ENCODE results near the gene STUB1. TPM values are rescaled to one million over a fixed set of nuclear protein-coding genes. Genes with fewer than 3 reads are reported as not detected.
A peak's percentile ranks its signal among the peaks of the same experiment; 100 is the strongest.

The STUB1 gene
- total RNA-seq, 1 experiment from 2014 or later, result 102 TPM

DNA sequence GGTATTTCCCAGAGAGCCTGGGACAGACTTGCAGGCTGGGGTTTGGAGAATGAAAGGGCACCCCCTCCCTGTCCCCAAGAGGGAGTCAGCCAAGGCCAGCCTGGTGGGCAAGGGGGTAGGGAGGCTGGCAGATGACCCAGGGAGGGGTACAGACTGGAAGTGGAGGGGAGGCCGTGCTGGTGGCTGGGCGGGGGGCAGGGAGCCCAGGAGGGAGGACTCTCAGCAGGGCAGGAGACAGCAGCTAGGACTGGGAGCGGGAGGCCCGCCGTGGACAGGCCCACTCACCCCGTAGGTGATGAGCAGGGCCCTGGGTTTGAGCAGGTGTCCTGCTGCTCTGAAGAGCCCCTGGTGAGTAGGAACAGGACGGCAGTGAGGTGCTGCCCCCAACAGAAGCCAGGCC is 45.2 kb upstream of the STUB1 start:
- Histone ChIP-seq H4K91ac (ENCODE audit: insufficient read length, low read depth, low read length) (no peak overlapping the region), H2BK5ac (ENCODE audit: insufficient read length, low read length) (no peak overlapping the region), H3K79me2 (ENCODE audit: insufficient read depth, low read length) (peaks cover 2% of the 10 kb centered on the region; the same call in 1 of the 2 replicates), H3K23me2 (ENCODE audit: insufficient read length, low read depth, low read length, poor library complexity, severe bottlenecking) (peaks cover 15% of the 10 kb centered on the region), H3K4ac (ENCODE audit: low read depth, low read length) (no peak overlapping the region), H2BK15ac (ENCODE audit: low read depth, low read length) (no peak overlapping the region), H3K56ac (ENCODE audit: insufficient read length, low read depth, low read length) (no peak overlapping the region), H3K4me1 (ENCODE audit: insufficient read depth, low read length) (no peaks in the 10 kb centered on the region; the same call in 1 of the 2 replicates), H3K4me2 (ENCODE audit: insufficient read depth, insufficient read length, low read length) (no peak overlapping the region), H4K8ac (replicated peaks; ENCODE audit: insufficient read length, low read depth, low read length) (no peak overlapping the region), H3K9ac (ENCODE audit: extremely low read depth, insufficient read length, low read length) (no peak overlapping the region), H3K79me1 (ENCODE audit: insufficient read depth, low read depth, low read length, poor library complexity, severe bottlenecking) (no peaks in the 10 kb centered on the region), H3T11ph (ENCODE audit: low read length) (no peak overlapping the region), H3K27ac (ENCODE audit: insufficient read length, low read depth, low read length) (no peak overlapping the region), H3K27me3 (ENCODE audit: insufficient read depth, low read length) (no peaks in the 10 kb centered on the region), H2BK120ac (ENCODE audit: low read depth, low read length, poor library complexity, severe bottlenecking) (no peak overlapping the region), H2AK5ac (ENCODE audit: insufficient read length, low read length) (no peak overlapping the region), H2AFZ (ENCODE audit: low read length) (no peak overlapping the region), H2BK20ac (ENCODE audit: low read depth, low read length, poor library complexity, severe bottlenecking) (no peak overlapping the region), H4K5ac (ENCODE audit: insufficient read length, low read depth, low read length) (no peak overlapping the region), H3K23ac (ENCODE audit: insufficient read length, low read depth, low read length) (no peak overlapping the region), H3K14ac (ENCODE audit: insufficient read depth, low read length) (no peak overlapping the region), H4K20me1 (ENCODE audit: control insufficient read depth, insufficient read depth, insufficient read length) (no peaks in the 10 kb centered on the region), H3K18ac (ENCODE audit: insufficient read length, low read depth, low read length) (no peak overlapping the region), H3K9me3 (ENCODE audit: control insufficient read depth, low read depth, low read length) (no peaks in the 10 kb centered on the region), H2BK12ac (ENCODE audit: insufficient read length, low read depth, low read length) (no peak overlapping the region)
- Mint-ChIP-seq H3K27ac (no peak overlapping the region; a peak in 1 of 7 replicates), H3K36me3 (ENCODE audit: insufficient read depth in 1 of 3, low read depth in 3 of 3) (peaks cover 0 to 6% (median 1%) of the 10 kb centered on the region in 3 experiments; a peak in 4 of 7 replicates), H3K9me3 (peaks cover 3% of the 10 kb centered on the region in 2 experiments; a peak in 2 of 5 replicates), H3K4me3 (peak overlapping the region; percentile 73 to 82; a peak in 4 of 5 replicates), H3K27me3 (ENCODE audit: low read depth) (peaks cover 2% of the 10 kb centered on the region; the same call in 1 of the 2 replicates), H3K4me1 (peaks cover 11 to 30% of the 10 kb centered on the region in 2 experiments)
- WGBS (ENCODE audit: extremely low coverage, insufficient read length, low lambda C conversion rate), result no CpG with 5 or more reads among the region's 7 CpGs
- DNase-seq, result no peak
- TF ChIP-seq, protein P1, sequence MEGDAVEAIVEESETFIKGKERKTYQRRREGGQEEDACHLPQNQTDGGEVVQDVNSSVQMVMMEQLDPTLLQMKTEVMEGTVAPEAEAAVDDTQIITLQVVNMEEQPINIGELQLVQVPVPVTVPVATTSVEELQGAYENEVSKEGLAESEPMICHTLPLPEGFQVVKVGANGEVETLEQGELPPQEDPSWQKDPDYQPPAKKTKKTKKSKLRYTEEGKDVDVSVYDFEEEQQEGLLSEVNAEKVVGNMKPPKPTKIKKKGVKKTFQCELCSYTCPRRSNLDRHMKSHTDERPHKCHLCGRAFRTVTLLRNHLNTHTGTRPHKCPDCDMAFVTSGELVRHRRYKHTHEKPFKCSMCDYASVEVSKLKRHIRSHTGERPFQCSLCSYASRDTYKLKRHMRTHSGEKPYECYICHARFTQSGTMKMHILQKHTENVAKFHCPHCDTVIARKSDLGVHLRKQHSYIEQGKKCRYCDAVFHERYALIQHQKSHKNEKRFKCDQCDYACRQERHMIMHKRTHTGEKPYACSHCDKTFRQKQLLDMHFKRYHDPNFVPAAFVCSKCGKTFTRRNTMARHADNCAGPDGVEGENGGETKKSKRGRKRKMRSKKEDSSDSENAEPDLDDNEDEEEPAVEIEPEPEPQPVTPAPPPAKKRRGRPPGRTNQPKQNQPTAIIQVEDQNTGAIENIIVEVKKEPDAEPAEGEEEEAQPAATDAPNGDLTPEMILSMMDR (conservative IDR thresholded peaks at IDR 0.05), result no peak

Data from H9 (cell line).